ENCODE results near the gene HNF1B. TPM values are rescaled to one million over a fixed set of nuclear protein-coding genes. Genes with fewer than 3 reads are reported as not detected.

The HNF1B gene
- total and polyA plus RNA-seq, 12 donors = not detected

DNA sequence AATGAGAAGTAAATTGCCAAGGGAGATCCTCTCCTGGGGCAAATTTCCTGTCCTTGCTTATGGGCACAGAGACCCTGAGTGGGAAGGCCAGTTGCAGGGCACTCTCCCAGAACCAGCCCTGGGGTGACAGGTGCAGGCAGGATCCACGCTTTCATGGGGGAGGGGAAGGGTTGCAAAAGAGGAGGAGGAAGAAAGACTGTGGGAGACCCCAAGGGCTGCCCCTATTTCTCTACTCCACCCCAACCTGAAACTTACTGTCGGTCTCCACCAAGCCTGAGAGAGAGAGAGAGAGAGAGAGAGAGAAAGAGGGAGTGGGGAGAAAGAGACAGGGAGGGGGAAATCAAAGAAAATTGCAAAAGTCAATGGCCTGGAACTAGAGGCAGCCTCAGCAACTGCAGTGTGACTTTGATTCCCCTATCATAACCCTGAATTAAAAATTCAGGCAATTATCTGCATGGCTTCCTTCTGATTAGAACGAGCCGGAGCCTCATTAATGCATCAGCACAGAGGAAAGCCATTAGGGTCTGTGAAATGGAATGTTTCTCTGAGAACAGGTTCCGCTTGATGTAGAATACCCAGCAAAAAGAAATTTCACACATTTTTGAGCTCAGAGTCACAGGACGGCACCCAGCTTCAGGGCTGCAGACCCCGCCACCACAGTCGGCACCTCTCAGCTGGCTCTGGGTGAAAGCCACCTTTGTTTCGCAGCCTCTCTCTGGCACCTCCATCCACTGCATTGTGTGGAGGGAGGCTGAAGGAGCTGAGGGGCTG is 45.1 kb upstream of the HNF1B start:
- no peaks in the 10 kb centered on the region for H3K9me3 ChIP-seq
- H3K36me3 ChIP-seq = no peaks in the 10 kb centered on the region
- no peak overlapping the region for H3K4me3 ChIP-seq
- ATAC-seq (no peak), DNase-seq (no peak)
- WGBS, 2 donors = 79 to 82% methylated on average over 9 of the region's 9 CpGs
- TF ChIP-seq, protein P1, sequence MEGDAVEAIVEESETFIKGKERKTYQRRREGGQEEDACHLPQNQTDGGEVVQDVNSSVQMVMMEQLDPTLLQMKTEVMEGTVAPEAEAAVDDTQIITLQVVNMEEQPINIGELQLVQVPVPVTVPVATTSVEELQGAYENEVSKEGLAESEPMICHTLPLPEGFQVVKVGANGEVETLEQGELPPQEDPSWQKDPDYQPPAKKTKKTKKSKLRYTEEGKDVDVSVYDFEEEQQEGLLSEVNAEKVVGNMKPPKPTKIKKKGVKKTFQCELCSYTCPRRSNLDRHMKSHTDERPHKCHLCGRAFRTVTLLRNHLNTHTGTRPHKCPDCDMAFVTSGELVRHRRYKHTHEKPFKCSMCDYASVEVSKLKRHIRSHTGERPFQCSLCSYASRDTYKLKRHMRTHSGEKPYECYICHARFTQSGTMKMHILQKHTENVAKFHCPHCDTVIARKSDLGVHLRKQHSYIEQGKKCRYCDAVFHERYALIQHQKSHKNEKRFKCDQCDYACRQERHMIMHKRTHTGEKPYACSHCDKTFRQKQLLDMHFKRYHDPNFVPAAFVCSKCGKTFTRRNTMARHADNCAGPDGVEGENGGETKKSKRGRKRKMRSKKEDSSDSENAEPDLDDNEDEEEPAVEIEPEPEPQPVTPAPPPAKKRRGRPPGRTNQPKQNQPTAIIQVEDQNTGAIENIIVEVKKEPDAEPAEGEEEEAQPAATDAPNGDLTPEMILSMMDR (IDR thresholded peaks at IDR 0.05) = no peak
- H3K4me1 ChIP-seq = no peaks in the 10 kb centered on the region
- H3K27me3 ChIP-seq = peaks cover 0 to 55% (median 39%) of the 10 kb centered on the region in 7 donors
- intact Hi-C loops (cut with DNase I) = loop anchor here in 3 of 10 donors (10.0 kb wide), 2 partner anchors 115 to 135 kb away; no protein-coding TSS in a partner anchor
- no peak overlapping the region for H3K27ac ChIP-seq

DNA sequence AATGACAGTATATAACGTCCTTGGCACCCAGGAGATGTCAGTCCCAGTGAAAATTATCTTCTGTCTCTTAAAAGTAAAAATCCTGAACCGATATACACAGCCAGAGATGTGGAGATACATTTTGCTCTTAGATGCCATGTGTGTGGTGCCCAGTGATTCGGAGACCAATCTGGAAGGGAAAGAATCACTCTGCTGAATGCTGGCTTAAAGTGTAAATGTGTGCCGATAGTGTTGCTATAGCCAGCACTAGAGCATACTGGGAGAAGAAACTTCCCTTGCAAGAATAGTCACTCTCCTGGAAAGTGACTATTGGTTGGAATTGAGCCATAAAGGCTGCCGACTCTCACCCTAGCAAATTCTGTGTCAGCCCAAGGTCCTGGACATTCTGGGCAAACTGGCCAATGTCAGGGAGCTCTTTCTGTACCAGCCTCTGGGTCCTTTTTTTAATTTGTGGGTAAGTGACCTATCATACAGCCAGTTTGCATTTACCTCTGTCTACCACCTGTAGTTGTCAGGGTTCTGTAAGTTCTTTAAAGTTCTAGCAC is 44.2 kb upstream of the HNF1B start:
- H3K36me3 ChIP-seq = no peaks in the 10 kb centered on the region
- intact Hi-C loops (cut with DNase I) = loop anchor here in 2 of 10 donors (10.0 kb wide), 1 partner anchor 114 kb away; no protein-coding TSS in a partner anchor
- DNase-seq = no peak
- ATAC-seq = no peak
- H3K9me3 ChIP-seq = no peaks in the 10 kb centered on the region
- H3K4me3 ChIP-seq = no peak overlapping the region
- TF ChIP-seq, protein P1 (IDR thresholded peaks at IDR 0.05) = no peak
- WGBS, 2 donors = 54 to 57% methylated on average over 5 of the region's 5 CpGs
- no peaks in the 10 kb centered on the region for H3K4me1 ChIP-seq
- H3K27me3 ChIP-seq = peaks cover 0 to 55% (median 39%) of the 10 kb centered on the region in 7 donors
- no peak overlapping the region for H3K27ac ChIP-seq

DNA sequence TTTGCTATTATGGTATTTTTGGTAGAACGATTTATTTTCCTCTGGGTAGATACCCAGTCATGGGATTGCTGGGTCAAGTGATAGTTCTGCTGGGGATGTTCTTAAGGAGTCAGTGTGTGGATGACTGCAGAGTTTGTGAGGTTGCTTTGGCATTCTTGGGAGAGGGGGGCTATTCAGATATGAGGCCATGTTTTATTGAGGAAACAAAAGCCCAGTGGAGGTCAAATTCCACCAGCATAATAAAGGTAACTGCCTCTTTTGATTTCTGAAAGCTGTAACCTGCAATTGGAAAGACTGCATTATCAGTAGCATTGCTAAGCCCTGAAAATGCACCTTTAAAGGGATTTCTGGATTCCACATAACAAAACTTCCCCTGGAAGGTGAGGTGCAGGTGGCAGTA is 43.7 kb upstream of the HNF1B start:
- 77 to 85% methylated on average over 1 of the region's 1 CpG for WGBS, 2 donors
- Histone ChIP-seq H3K4me1 (no peaks in the 10 kb centered on the region), H3K27me3 (peaks cover 0 to 55% (median 39%) of the 10 kb centered on the region in 7 donors), H3K27ac (no peak overlapping the region), H3K4me3 (no peak overlapping the region), H3K36me3 (no peaks in the 10 kb centered on the region), H3K9me3 (peaks cover 0 to 4% (median 0%) of the 10 kb centered on the region in 11 donors)
- TF ChIP-seq, protein P1 (IDR thresholded peaks at IDR 0.05) = no peak
- DNase-seq (no peak), ATAC-seq (no peak)
- intact Hi-C loops (cut with DNase I) = loop anchor here in 2 of 10 donors (10.0 kb wide), 1 partner anchor 114 kb away; no protein-coding TSS in a partner anchor

DNA sequence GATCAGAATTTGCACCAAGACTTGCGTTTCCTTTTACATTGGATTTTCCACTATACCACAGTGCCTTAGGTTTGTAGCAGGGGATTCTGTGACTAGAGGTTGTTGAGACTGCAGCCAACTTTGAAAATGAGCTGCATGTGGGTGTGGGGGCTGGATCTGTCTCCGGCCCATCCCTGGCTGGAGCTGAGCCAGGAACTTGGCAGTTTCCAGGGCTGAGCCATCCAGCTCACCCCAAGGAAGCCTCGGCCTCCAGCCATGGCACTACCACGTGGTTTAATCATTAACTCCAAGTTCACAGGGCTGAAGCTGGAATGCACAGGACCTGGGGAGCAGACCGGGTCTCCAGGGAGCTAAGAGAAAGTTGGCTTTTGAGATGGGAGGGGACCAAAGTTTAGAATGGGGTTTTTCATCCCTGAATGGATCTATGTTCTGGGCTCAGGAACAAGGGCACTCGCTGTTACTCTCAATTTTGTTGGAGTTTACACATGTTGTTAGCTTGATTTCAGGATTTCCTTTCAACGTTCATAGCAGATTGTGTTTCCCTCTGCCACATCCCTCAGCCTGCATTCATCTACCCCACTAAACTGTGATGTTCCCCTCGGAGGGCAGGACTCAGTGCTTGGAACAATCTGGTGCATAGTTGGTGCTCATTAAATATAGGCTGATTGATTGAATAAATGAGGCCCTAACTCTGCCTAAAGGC is 42.3 kb upstream of the HNF1B start:
- TF ChIP-seq, protein P1 (IDR thresholded peaks at IDR 0.05) = no peak
- ATAC-seq (peak in 1 of 8 donors; percentile 33), DNase-seq (peak in 1 of 2 donors; percentile 19)
- intact Hi-C loops (cut with DNase I) = loop anchor here in 2 of 10 donors (10.0 kb wide), 1 partner anchor 112 kb away; no protein-coding TSS in a partner anchor
- Histone ChIP-seq H3K4me3 (no peak overlapping the region), H3K9me3 (peaks cover 0 to 6% (median 0%) of the 10 kb centered on the region in 11 donors), H3K36me3 (no peaks in the 10 kb centered on the region), H3K27ac (no peak overlapping the region), H3K27me3 (peaks cover 0 to 45% (median 38%) of the 10 kb centered on the region in 7 donors), H3K4me1 (no peaks in the 10 kb centered on the region)
- 39 to 43% methylated on average over 8 of the region's 8 CpGs for WGBS, 2 donors
